ENCODE results near the gene SLC47A2. TPM values are rescaled to one million over a fixed set of nuclear protein-coding genes. Genes with fewer than 3 reads are reported as not detected.

The SLC47A2 gene
- total and polyA plus RNA-seq, 9 of the 15 experiments (the other 6 are each of a cell fraction or from before 2014, with no cell fraction given), result not detected

DNA sequence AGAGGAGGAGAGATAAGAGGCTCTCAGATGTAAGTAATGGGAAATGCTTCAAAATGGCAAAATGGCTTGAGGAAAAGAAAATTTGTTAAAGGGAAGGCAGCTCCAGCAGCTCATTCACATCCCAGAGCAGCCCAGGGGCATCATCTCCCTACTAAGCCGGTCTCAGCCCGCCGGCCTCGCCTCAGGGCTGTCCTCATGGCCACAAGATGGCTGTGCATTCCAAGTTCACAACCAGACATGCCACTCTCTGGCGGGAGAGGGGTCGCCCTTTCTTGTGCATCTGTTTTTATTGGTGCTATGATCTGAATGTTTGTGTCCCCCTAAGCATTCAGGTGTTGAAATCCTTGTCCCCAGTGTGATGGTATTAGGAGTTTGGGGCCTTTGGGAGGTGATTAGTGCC lies 13.5 kb upstream of the SLC47A2 start:
- H4K20me1 ChIP-seq (replicated peaks; ENCODE audit: control insufficient read depth, insufficient read depth, low read length), result no peaks in the 10 kb centered on the region
- DNase-seq (ENCODE audit: extremely low read depth in 1 of 4, low spot score in 3 of 4) (no peak), FAIRE-seq (no peak), ATAC-seq (no peak)
- no peaks in the 10 kb centered on the region for H3K36me3 ChIP-seq (ENCODE audit: control insufficient read depth, insufficient read depth, low read length)
- H3K4me2 ChIP-seq (ENCODE audit: insufficient read depth, low read length), result no peak overlapping the region
- no peak overlapping the region for H3K27ac ChIP-seq (ENCODE audit: extremely low read depth, low read depth, low read length)
- H2AFZ ChIP-seq (ENCODE audit: low read depth, low read length), result no peak overlapping the region
- no TSS peak for BruUV-seq (replicated peaks)
- H3K27me3 ChIP-seq (ENCODE audit: control insufficient read depth in 2 of 2, insufficient read depth in 2 of 2, low read length in 2 of 2), result peaks cover 0 to 15% of the 10 kb centered on the region in 2 experiments; a peak in 2 of 5 replicates
- no peak overlapping the region for H3K9ac ChIP-seq (ENCODE audit: insufficient read depth in 1 of 2, low read depth in 2 of 2, low read length in 2 of 2)
- no peaks in the 10 kb centered on the region for H3K9me3 ChIP-seq (replicated peaks; ENCODE audit: control insufficient read depth, insufficient read depth, low read depth, low read length)
- H3K4me1 ChIP-seq (replicated peaks in 1 of 2; ENCODE audit: control insufficient read depth in 2 of 2, insufficient read depth in 2 of 2, low read length in 2 of 2), result no peaks in the 10 kb centered on the region; a peak in 1 of 5 replicates
- ChIA-PET POLR2A (no interaction called here), CTCF (ENCODE audit: low intra/inter-chr PET ratio) (no interaction called here)
- H3K79me2 ChIP-seq (ENCODE audit: control insufficient read depth, insufficient read depth, low read length), result no peaks in the 10 kb centered on the region
- intact Hi-C loops (cut with micrococcal nuclease), result no loop called here
- H3K9me1 ChIP-seq (ENCODE audit: control insufficient read depth, insufficient read depth, low read length), result no peaks in the 10 kb centered on the region
- in situ Hi-C loops (cut with MboI), result no loop called here
- 0% methylated on average over 4 of the region's 6 CpGs for WGBS (ENCODE audit: insufficient coverage, low coverage, missing lambda C conversion rate)
- no peak overlapping the region for H3K4me3 ChIP-seq
- TF ChIP-seq ZNF586 (CRISPR knock-in tag; conservative IDR thresholded peaks at IDR 0.05) (no peak), XRCC3 (IDR thresholded peaks at IDR 0.05) (no peak), FOXA1 (IDR thresholded peaks at IDR 0.05; ENCODE audit: borderline replicate concordance) (no peak), TRIM24 (IDR thresholded peaks at IDR 0.05) (no peak), ZNF699 (CRISPR knock-in tag; IDR thresholded peaks at IDR 0.05; ENCODE audit: insufficient replicate concordance) (no peak), HDAC1 (IDR thresholded peaks at IDR 0.05) (no peak)
- TF ChIP-seq, protein P1, sequence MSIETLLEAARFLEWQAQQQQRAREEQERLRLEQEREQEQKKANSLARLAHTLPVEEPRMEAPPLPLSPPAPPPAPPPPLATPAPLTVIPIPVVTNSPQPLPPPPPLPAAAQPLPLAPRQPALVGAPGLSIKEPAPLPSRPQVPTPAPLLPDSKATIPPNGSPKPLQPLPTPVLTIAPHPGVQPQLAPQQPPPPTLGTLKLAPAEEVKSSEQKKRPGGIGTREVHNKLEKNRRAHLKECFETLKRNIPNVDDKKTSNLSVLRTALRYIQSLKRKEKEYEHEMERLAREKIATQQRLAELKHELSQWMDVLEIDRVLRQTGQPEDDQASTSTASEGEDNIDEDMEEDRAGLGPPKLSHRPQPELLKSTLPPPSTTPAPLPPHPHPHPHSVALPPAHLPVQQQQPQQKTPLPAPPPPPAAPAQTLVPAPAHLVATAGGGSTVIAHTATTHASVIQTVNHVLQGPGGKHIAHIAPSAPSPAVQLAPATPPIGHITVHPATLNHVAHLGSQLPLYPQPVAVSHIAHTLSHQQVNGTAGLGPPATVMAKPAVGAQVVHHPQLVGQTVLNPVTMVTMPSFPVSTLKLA (conservative IDR thresholded peaks at IDR 0.05), result no peak
- TF ChIP-seq, protein P2, sequence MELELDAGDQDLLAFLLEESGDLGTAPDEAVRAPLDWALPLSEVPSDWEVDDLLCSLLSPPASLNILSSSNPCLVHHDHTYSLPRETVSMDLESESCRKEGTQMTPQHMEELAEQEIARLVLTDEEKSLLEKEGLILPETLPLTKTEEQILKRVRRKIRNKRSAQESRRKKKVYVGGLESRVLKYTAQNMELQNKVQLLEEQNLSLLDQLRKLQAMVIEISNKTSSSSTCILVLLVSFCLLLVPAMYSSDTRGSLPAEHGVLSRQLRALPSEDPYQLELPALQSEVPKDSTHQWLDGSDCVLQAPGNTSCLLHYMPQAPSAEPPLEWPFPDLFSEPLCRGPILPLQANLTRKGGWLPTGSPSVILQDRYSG (tag; conservative IDR thresholded peaks at IDR 0.05; ENCODE audit: low read depth), result no peak
- TF ChIP-seq, protein P3, sequence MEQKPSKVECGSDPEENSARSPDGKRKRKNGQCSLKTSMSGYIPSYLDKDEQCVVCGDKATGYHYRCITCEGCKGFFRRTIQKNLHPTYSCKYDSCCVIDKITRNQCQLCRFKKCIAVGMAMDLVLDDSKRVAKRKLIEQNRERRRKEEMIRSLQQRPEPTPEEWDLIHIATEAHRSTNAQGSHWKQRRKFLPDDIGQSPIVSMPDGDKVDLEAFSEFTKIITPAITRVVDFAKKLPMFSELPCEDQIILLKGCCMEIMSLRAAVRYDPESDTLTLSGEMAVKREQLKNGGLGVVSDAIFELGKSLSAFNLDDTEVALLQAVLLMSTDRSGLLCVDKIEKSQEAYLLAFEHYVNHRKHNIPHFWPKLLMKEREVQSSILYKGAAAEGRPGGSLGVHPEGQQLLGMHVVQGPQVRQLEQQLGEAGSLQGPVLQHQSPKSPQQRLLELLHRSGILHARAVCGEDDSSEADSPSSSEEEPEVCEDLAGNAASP (IDR thresholded peaks at IDR 0.05), result no peak
